ENCODE results near the gene NUTM2B. TPM values are rescaled to one million over a fixed set of nuclear protein-coding genes. Genes with fewer than 3 reads are reported as not detected.
"Not testable (repeated sequence)": the region's sequence is repeated elsewhere in the genome, so short reads cannot be mapped to it uniquely, and the experiment has no call there.

The NUTM2B gene
- 1 to 10 TPM in 6 of 7 donors, under 1 TPM in 1; 0.33 to 2.7 (median 1.3) TPM for total RNA-seq
- 1 to 10 TPM in 1 of 3 donors, under 1 TPM in 2; 0.03 to 4.3 (median 0.57) TPM for polyA plus RNA-seq
- long read RNA-seq, donor 1 = 0 reads
- long read RNA-seq, donor 2 = 0 reads

DNA sequence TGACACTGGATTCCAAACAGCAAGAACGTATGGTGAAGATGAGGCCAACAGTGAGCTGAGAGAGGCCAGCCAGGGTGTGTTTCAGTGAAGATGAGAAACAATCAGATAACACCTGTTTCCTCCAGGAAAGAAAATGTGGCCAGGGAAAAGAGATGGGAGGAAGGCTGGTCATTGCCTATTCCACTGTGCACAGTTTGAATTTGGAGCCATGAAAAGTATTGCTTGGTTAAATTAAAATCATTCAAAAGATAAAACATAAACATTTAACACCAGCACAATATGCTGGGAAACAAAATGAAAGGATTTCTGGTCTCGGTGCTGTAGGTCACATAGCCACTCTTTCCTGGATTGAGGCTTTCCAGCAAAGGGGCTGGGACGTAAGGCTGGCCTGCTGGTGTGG lies at the start of gene NUTM2B:
TSS of gene NUTM2B (plus strand) at position 301 of the 400 bp plus-strand sequence. CDS start 383 bp downstream, outside the sequence.
- H3K36me3 ChIP-seq; H3K27ac ChIP-seq; H3K4me3 ChIP-seq; H3K27me3 ChIP-seq (replicated peaks in 1 of 7); DNase-seq; H3K9me3 ChIP-seq; intact Hi-C loops (cut with DNase I; ENCODE audit: low total_unique reads); H3K4me1 ChIP-seq: not testable (repeated sequence)
- WGBS, 5 donors = 86% methylated on average over 1 of the region's 3 CpGs; no CpG with 5 or more reads in 4 of the 5 donors

- H3K27me3 ChIP-seq (replicated peaks in 1 of 7); H3K4me1 ChIP-seq; DNase-seq; H3K4me3 ChIP-seq; H3K27ac ChIP-seq; intact Hi-C loops (cut with DNase I; ENCODE audit: low total_unique reads); H3K9me3 ChIP-seq; H3K36me3 ChIP-seq: not testable (repeated sequence)
These were observed 39.7 kb upstream of the NUTM2B start for GRCh38 chr10:79663287-79663686.

GRCh38 chr10:79664686-79665085 lies 38.3 kb upstream of the NUTM2B start:
- H3K36me3 ChIP-seq; H3K27me3 ChIP-seq (replicated peaks in 1 of 7); H3K27ac ChIP-seq; intact Hi-C loops (cut with DNase I; ENCODE audit: low total_unique reads); H3K4me3 ChIP-seq; H3K4me1 ChIP-seq; DNase-seq; H3K9me3 ChIP-seq: not testable (repeated sequence)
- 57 to 92% (median 77%) methylated on average over 3 to 4 of the region's 4 CpGs for WGBS, 5 donors

DNA sequence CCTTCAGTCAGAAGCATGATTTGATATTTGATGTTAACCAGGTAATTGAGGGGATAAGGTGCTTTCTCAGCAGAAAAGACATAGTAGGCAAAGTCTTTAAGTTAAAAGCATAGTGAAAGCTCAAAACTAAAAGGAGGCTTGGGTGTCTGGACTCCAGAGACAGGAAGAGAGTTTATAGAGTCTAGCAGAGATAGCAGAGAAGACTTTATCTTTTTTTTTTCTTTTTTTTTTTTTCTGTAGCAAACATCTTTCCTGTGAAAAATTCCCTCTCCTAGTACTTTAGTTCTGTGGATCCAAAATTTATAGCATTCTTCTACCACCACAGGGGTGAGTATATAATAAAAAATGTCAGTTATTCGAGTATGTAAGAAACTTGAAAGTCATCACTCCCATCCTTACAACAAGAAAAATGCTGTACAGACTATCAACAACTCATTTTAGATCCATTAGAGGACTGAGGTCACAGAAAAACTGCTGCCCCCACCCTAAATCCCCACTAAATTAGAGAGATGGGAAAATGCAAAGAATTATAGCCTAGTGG lies 33.7 kb upstream of the NUTM2B start:
- DNase-seq; H3K4me1 ChIP-seq; H3K4me3 ChIP-seq; H3K27me3 ChIP-seq (replicated peaks in 1 of 7); H3K36me3 ChIP-seq; H3K27ac ChIP-seq; intact Hi-C loops (cut with DNase I; ENCODE audit: low total_unique reads); H3K9me3 ChIP-seq: not testable (repeated sequence)
- 73 to 86% (median 84%) methylated on average over 1 of the region's 1 CpG; no CpG with 5 or more reads in 1 of the 5 donors for WGBS, 5 donors

DNA sequence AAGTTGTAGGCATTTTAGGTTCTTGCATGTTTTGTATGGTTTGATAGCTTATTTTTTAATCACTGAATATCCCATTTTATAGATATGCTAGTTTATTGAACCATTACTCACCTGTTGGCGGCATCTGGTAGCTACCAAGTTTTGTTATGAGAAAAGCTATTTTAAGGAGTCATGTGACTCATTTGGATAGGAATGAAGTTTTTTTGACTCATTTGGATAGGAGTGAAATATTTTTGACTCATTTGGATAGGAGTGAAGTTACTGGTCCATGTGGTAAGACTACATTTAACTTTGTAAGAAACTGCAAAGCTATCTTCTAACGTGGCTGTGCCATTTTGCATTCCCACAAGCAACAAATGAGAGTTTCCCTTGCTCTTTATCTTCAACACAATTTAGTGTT lies 28.1 kb upstream of the NUTM2B start:
- H3K9me3 ChIP-seq; intact Hi-C loops (cut with DNase I; ENCODE audit: low total_unique reads); H3K4me1 ChIP-seq; H3K27ac ChIP-seq; H3K27me3 ChIP-seq (replicated peaks in 1 of 7); H3K4me3 ChIP-seq; H3K36me3 ChIP-seq; DNase-seq: not testable (repeated sequence)
- 65 to 82% (median 73%) methylated on average over 2 of the region's 2 CpGs for WGBS, 5 donors

DNA sequence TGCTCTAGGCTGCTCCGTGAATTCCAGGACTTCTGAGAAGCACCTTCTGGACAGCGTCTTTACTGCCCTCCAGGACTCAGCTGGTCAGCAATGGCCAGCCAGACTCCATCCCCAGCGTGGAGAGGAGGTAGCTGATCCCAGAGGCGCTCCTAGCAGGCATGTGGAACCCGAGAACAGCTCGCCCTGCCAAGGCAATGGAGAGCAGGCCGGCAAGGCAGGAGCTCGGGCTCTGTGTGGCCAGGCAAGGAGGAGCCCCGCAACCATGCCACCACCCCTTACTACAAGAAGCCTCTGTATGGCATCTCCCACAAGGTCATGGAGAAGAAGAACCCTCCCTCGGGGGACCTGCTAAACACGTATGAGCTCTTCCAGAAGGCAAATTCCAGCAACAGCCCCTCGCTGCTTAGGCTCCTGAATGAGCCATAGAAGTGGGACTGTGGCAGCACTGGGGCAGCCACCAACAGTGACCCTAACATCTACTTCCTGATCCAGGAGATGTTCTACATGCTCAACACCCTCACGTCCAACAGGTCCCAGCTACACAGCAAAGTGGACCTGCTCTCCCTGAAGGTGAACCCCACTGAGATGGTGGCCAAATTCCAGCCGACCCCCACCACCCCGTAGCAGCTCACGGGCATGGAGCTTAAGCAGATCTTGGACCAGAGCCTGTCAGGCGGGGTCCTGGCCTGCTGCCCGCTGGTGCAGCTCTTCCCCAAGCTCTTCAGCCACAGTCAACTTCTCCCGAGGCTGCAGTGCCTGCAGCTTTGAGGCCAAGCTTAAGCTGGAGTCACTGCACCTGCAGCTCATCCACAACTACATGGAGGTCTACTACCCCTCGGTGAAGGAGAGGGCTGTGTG lies 19.8 kb upstream of the NUTM2B start:
- 93 to 99% (median 96%) methylated on average over 10 to 20 of the region's 20 CpGs for WGBS, 5 donors
- H3K27me3 ChIP-seq (replicated peaks in 1 of 7); H3K9me3 ChIP-seq; H3K4me3 ChIP-seq; H3K4me1 ChIP-seq; H3K27ac ChIP-seq; intact Hi-C loops (cut with DNase I; ENCODE audit: low total_unique reads): not testable (repeated sequence)
- peaks cover 0 to 44% (median 15%) of the 10 kb centered on the region in 6 donors for H3K36me3 ChIP-seq
- DNase-seq = peak; percentile 62

DNA sequence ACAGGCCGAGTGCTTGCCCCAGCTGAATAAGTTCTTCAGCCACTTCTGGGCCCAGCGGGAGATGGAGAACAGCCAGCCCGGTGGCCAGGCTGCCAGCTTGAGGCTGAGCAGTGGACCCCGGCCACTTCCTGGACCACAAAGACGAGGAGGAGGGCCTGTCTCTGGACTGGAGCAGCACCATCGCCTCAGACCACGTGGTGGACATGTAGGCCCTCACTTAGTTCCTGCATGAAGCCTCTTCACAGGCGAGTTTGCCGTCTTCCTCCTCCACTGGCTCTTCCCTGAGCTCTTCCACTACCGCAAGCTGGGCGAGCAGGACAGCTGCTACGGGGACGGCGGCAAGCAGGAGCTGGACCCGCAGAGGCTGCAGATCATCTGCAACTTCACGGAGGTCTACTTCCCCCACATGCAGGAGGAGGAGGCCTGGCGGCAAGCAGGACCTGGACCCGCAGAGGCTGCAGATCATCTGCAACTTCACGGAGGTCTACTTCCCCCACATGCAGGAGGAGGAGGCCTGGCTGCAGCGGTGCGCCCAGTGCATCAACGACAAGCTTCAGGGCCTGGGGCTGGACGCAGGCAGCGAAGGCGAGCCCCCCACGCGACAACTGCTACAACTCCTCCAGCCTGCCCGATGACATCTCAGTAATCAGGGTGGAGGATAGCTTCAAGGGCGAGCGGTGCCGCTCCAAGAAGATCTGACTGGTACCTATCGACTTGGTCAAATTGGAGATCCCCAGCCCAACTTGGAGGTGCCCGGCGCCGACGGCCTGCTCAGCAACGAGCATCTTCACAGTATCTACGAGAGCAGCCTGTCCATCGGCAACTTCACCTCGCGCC lies 18.9 kb upstream of the NUTM2B start:
- H3K9me3 ChIP-seq; H3K4me1 ChIP-seq; intact Hi-C loops (cut with DNase I; ENCODE audit: low total_unique reads); H3K27me3 ChIP-seq (replicated peaks in 1 of 7); H3K27ac ChIP-seq; H3K4me3 ChIP-seq: not testable (repeated sequence)
- peak; percentile 59 for DNase-seq
- 89 to 96% (median 93%) methylated on average over 19 to 41 of the region's 41 CpGs for WGBS, 5 donors
- H3K36me3 ChIP-seq = peaks cover 0 to 44% (median 15%) of the 10 kb centered on the region in 6 donors

All from spleen (tissue), 13 donors.